Dermis blood vessel endothelial cell (primary cell): Measurements from ENCODE around the gene MRPS23. TPM values are rescaled to one million over a fixed set of nuclear protein-coding genes. Genes with fewer than 3 reads are reported as not detected.

ENCODE experiments used
- DNase-seq: peaks from one replicate; pipeline ENCODE4 v3.0.0; 2010
- total RNA-seq: library from RNA; depleted of rRNA; stranded (reverse); fragments of >200 nt; gene quantifications from 2 replicates; pipeline ENCODE4 v1.2.3, GENCODE V29; 2014

The MRPS23 gene
- total RNA-seq, 1 donor from 2014 or later, result 25.9 TPM

- DNase-seq, result no peak
Measured at GRCh38 chr17:57788725-57789124, 61.1 kb downstream of the MRPS23 start.

- no peak for DNase-seq
Measured at GRCh38 chr17:57785022-57785421, 64.8 kb downstream of the MRPS23 start.

Other genes starting within 250 kb of the MRPS23 start
- not detected in 2 replicates for gene CCDC182, start 104.7 kb downstream of the MRPS23 start, total RNA-seq
- gene CUEDC1, start 105.4 kb upstream of the MRPS23 start, total RNA-seq, result 6.5 and 6.8 TPM in 2 replicates
- 30.8 and 36.4 TPM in 2 replicates for gene VEZF1, start 138.2 kb upstream of the MRPS23 start, total RNA-seq
- 415 and 532 TPM in 2 replicates for gene SRSF1, start 157.2 kb upstream of the MRPS23 start, total RNA-seq
- 12.6 and 17.2 TPM in 2 replicates for gene DYNLL2, start 233.4 kb upstream of the MRPS23 start, total RNA-seq